Measurements from ENCODE around the gene ALPP. TPM values are rescaled to one million over a fixed set of nuclear protein-coding genes. Genes with fewer than 3 reads are reported as not detected.

Gene ALPP
- total RNA-seq, 1 experiment from 2014 or later: 8.6 TPM

- peak overlapping the region; percentile 53 for H3K4me3 ChIP-seq (ENCODE audit: low read length)
- no peaks in the 10 kb centered on the region for H3F3A ChIP-seq (ENCODE audit: low read length, unreplicated experiment)
- H2AFZ ChIP-seq (ENCODE audit: low read length): peak overlapping the region; percentile 50
- H3K4me2 ChIP-seq (ENCODE audit: low read length): peak overlapping the region; percentile 77
- peak; percentile 54 for ATAC-seq
- H3K9me2 ChIP-seq (replicated peaks; ENCODE audit: low read length): no peaks in the 10 kb centered on the region
- CTCF ChIA-PET: no interaction called here
- H3K27me3 ChIP-seq (ENCODE audit: low read length): peaks cover 4% of the 10 kb centered on the region; the same call in 1 of the 2 replicates
- TF ChIP-seq EZH2phosphoT487 (IDR thresholded peaks at IDR 0.05; ENCODE audit: borderline replicate concordance, low read length): no peak
- TF ChIP-seq CTCF (conservative IDR thresholded peaks at IDR 0.05; ENCODE audit: low read depth, low read length): no peak
- TF ChIP-seq EZH2 (IDR thresholded peaks at IDR 0.05; ENCODE audit: low read length, unreplicated experiment): no peak
- no peak overlapping the region for H3K27ac ChIP-seq (ENCODE audit: low read length)
- peaks cover 4% of the 10 kb centered on the region for H3K4me1 ChIP-seq (ENCODE audit: insufficient read depth, low read length)
- H4K20me1 ChIP-seq (ENCODE audit: low read length): no peaks in the 10 kb centered on the region
- POLR2A ChIA-PET (ENCODE audit: unreplicated experiment): no interaction called here
- H3K9ac ChIP-seq (ENCODE audit: low read length): no peak overlapping the region
- H3K36me3 ChIP-seq (ENCODE audit: low read depth, low read length): no peaks in the 10 kb centered on the region
- H3K9me3 ChIP-seq (ENCODE audit: low read length): no peaks in the 10 kb centered on the region
- BruUV-seq (replicated peaks): no TSS peak
- intact Hi-C loops (cut with micrococcal nuclease): no loop called here
- peak; percentile 48 for DNase-seq
- no peaks in the 10 kb centered on the region for H3K79me2 ChIP-seq (ENCODE audit: low read length)
Observed at GRCh38 chr2:232350804-232351685, 27.5 kb upstream of the ALPP start.

- H3K79me2 ChIP-seq (ENCODE audit: low read length): no peaks in the 10 kb centered on the region
- H3K9me2 ChIP-seq (replicated peaks; ENCODE audit: low read length): no peaks in the 10 kb centered on the region
- intact Hi-C loops (cut with micrococcal nuclease): no loop called here
- POLR2A ChIA-PET (ENCODE audit: unreplicated experiment): no interaction called here
- BruUV-seq (replicated peaks): no TSS peak
- H3K9ac ChIP-seq (ENCODE audit: low read length): no peak overlapping the region
- H3K36me3 ChIP-seq (ENCODE audit: low read depth, low read length): no peaks in the 10 kb centered on the region
- no peaks in the 10 kb centered on the region for H3K9me3 ChIP-seq (ENCODE audit: low read length)
- no peak for ATAC-seq
- no peaks in the 10 kb centered on the region for H4K20me1 ChIP-seq (ENCODE audit: low read length)
- H3K27ac ChIP-seq (ENCODE audit: low read length): no peak overlapping the region
- peaks cover 4% of the 10 kb centered on the region for H3K4me1 ChIP-seq (ENCODE audit: insufficient read depth, low read length)
- H3F3A ChIP-seq (ENCODE audit: low read length, unreplicated experiment): no peaks in the 10 kb centered on the region
- H3K27me3 ChIP-seq (ENCODE audit: low read length): peaks cover 4% of the 10 kb centered on the region; the same call in 1 of the 2 replicates
- no peak overlapping the region for H2AFZ ChIP-seq (ENCODE audit: low read length)
- no peak overlapping the region for H3K4me3 ChIP-seq (ENCODE audit: low read length)
- TF ChIP-seq CTCF (conservative IDR thresholded peaks at IDR 0.05; ENCODE audit: low read depth, low read length) (no peak), EZH2 (IDR thresholded peaks at IDR 0.05; ENCODE audit: low read length, unreplicated experiment) (no peak), EZH2phosphoT487 (IDR thresholded peaks at IDR 0.05; ENCODE audit: borderline replicate concordance, low read length) (no peak)
- no peak for DNase-seq
- H3K4me2 ChIP-seq (ENCODE audit: low read length): no peak overlapping the region
- CTCF ChIA-PET: no interaction called here
Observed at GRCh38 chr2:232351686-232352510, 26.7 kb upstream of the ALPP start.

Measured in PC-3 (cell line).